GM21423 (cell line): ENCODE measurements around the gene FSTL4.

Source experiments
- ATAC-seq: cut with Tn5 transposase; IDR thresholded peaks from one replicate; pipeline ENCODE4 v1.9.1; 2021; ENCODE audit warnings: mild to moderate bottlenecking, moderate library complexity; ENCODE audit not compliant: unreplicated experiment

The FSTL4 gene

DNA sequence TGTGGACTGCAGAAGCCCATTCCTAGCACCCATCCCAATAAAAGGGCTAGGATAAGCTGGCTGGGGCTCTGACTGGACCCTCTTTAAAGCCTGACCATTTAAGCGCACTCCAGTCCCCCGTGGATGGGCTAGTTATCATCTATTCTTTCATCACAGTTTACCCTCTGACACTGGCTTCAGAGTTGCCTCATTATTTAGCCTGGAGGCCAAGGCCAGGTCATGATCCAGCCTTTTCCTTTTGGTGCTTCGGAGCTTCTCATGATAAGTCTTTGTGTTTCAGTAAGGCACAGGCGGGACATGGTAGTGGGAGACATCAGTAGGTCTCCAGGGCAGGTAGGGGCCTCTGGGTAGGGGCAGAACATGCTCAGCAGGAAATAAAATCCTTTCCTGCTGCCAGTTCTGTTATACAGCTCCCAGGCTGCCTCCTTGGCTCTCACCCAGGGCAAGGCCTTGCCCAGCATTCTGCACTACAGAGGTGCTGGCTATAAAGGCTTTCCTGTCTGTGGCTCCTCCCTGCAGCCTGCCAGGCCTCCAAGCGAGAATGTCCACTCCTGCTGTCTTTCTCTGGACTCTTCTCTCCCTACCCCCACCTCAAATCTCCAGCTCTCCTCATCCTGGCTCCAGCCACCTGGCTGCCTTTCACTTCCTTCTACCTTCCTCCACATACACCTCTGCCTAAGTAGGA is 128.8 kb downstream of the FSTL4 start:
- no peak for ATAC-seq

DNA sequence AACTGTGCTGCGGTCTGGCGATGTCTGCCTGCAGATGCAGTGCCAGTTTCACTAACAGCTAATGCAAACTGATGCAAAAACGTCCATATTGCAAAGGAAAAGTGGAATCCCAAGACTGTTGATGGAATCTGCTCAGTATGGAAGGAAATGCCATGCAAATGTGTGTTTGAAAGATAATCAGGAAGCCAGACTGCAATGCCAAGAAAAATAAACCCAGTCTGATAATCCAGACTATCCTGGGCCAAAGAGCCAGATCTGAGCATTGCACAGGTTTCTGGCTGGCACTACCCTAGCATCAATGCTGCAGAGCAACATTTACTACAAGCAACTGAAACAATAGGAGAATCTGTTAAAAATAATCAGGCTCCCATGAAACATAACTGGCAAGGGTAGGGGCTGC is 130.3 kb downstream of the FSTL4 start:
- no peak for ATAC-seq

DNA sequence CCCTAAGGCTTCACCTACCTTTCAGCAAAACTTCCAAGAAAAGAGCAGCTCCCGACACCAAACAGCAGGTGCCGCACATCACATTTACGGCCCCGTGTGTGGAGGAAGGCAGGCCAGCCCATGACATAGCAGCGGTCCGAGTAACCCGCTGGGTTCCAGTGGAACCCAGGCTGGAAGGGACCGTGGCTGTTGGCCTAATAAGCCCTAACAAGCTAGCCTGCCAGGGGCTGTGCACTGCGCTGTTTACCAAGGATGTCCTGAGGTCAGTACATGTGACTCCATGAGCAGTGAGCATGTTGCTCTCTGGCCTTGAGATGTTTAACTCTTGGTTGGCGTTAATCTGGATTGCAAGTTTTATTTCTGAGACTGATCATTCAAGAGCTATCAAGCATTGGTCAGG is 131.5 kb downstream of the FSTL4 start:
- no peak for ATAC-seq

DNA sequence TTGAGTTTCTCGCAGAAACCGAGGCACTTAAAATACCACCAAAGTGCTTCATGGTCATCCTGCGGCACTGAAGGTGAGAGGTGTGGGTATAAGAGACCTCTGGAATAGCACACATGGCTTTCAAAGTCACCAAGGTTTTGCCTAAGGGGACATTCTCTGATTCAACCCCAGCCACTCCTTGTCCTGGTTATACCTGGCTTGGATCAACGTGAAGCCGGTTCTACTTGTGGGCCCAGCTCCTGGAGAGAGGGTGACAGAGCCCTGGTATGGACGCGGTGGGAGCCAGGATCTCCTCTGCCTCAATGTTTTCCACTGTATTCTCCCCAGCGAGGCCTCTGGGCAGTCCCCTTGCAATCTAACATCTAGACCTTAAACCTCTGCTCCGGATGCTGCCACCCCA is 132.0 kb downstream of the FSTL4 start:
- ATAC-seq, result no peak

DNA sequence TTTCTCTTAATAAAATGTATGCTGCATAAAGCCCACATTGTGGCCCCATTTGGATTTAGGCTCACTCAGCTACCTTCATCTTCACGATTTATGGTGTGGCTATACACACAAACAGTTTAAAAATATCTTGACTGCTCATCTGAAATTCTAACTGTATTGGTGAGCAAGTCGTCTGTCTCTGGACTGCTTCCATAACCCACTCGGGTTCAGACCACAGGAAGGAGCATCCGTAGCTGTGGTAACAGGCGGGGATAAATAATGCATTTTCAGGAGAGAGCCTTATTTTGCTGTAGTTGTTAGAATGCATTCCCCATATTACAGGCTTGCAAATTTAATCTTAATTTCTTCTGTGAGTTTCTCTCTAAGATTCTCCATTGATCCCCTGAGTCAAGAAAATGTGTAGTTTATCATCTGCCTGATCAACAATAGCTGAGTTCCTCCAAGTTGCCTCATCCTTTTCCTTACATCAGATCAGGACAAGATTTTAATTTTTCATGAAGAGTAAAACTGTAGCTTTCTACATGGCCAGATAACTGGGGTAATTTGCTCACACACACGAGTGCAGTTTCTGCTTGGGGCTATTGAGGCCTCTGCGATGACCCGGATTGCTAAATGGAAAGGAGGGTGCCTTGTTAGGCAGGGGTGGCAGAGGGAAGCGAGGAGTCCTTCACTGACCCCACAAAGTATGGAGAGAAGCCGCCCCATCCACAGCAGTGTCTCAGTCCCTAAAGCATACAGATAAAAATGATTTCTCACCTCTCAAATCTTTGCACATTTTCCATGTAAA is 133.9 kb downstream of the FSTL4 start:
- no peak for ATAC-seq

DNA sequence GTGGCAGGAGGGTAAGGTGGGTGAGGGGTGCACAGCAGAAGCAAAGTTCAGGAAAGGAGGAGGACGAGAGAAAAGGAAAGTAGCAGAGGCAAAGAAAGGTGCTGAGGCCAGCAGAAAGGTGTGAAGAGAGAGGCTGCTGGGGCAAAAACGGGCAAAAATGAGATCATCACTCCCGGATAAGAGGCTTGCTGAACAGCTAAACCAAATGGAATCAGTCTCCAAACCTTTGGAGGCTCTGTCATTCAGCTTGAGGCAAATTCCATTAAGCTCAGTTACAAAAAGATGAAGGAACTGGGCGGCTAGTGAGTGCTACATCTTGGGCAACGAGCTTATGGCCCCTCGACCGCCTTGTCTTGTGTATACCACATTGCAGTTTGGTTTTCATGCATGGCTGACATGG is 136.4 kb downstream of the FSTL4 start:
- ATAC-seq, result no peak

DNA sequence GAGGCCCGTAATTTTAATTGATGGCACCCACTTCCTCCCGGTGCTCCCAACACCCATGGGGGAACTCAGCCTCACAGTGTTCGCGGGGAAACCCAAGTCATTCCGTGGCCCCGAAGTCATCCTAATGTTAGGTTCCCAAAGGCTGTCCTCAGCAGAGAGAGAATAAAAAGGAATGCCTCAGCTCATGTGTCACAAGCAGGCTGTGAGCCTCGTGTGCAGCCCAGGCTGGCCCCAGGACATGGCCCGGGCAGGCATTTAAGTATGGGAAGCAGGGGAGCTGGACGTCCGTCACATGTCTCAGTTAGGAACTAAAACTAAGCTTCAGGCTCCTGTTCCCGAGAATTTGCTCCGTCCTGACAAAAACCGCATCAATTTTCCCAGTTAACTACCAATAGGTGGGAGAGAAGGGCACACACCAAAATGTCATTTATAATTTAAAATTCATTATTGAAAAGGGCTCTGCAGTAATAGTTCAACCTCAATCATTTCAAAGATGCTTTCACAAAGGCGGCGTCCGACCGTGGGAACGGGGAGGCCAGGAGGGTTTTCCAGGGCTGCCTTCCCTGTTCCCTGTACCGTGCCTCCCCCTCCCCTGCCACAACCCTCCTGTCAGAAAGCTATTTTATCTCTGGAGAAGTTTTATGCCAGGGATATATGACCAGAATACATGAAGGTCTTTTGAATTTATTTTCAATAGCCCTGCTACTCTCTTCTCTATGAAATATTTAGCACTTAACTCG is 137.3 kb downstream of the FSTL4 start:
- no peak for ATAC-seq

DNA sequence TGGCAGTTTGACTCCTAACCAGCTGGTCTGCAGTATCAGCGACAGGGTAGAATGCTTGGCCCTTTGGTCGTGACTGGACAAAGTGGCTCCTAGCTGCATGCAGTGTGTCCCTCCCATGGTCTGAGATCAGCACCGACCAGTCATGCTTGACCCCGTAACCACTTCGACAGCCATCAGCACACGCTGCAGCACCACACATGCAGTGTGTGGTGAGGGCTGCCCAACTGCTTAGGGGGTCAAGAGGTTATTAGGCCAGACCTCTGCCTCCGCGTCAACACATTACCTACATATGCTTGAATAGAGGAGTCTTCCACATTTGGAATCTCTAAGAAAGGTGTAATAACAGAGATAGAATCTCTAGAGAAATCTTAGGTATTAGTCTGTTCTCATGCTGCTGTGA is 139.1 kb downstream of the FSTL4 start:
- no peak for ATAC-seq

DNA sequence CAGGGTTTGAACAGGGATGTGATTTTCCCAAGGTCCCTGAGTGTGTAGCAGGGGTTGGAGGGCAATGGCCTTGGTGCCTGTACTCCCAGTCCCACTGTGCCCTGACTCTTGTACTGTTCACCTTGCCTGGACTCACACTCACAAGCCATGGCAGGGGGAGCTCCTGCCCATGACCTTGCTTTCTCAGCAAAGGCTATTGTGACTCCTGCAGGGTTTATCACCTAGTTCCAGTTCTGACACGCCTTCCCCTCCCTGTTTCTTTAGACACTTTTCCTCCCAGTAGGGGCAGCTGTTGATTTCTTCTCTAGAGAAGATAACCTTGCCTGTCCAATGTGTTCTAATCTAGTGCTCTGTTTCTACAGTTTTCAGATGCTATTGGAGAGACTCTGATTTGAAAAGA is 139.5 kb downstream of the FSTL4 start:
- no peak for ATAC-seq

DNA sequence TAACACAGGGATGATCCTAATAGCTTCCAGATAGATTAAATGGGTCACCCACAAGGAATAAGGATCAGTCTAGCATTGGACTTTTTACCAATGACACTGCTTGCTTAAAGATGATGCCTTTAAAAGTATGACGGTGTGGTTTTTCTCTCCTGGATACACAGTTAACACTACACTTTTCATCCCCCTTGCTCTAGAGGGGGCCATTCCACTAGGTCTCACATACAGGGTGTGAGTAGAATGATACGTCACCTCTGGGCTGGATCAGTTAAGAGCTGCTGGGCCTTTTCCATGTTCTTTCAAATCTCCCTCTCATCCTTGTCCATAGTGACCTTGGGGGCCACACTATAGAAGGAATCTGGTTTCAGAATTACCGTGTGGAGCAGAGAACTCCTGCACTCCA is 140.6 kb downstream of the FSTL4 start:
- no peak for ATAC-seq

DNA sequence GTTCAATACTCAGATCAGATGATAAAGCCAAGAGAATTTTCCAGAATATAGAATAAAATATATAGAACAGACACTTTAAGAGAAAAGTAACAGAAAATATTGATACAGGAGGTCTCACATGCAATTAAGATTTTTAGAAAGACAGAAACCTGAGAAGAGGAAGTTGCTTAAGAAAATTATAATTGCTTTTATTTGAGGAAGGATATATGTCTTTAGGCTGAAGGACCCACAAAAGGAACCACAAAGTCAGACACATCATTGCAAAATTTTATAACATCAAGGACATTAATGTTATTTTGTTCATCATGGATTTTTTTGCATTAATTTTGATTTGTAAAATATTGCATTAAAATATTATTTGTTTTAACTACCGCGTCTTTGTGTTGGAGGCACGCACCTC is 141.5 kb downstream of the FSTL4 start:
- no peak for ATAC-seq

DNA sequence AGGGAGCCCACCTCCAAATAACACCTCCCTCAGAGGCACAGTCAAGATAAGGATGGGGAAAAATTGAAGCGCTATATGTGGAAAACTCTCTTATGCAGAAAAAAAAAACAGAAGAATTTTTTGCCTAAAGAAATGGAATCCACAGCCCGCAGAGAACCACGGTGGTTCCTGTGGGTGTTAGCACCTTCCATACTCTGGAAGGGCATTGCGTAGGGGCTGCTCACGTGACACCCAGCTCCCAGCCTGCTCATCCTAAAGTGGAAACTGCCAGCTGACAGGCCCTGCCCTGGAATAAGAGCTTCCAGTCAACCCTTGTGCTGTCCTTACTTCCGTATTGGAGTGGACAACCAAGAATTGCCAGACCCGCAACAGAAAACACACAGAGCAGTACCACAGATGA is 142.5 kb downstream of the FSTL4 start:
- ATAC-seq, result no peak

DNA sequence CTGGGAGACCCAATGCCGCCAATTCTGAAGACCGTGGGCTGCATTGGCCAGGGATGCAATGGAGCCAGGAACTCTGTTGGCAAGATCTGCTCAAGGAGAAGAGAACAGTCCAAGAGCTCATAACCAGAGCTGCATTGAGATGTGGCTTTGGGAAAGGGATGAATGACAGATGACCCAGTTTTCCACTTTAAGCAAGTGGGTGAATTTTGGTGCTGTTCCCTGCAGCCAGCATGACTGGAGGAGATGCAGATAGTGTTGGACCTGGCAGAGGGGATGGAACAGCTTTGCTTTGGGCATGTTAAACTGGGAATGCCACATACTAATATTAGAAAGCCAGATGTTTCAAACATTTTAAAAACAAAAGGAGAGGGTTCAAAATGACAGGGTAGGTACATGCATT is 143.1 kb downstream of the FSTL4 start:
- ATAC-seq, result no peak

DNA sequence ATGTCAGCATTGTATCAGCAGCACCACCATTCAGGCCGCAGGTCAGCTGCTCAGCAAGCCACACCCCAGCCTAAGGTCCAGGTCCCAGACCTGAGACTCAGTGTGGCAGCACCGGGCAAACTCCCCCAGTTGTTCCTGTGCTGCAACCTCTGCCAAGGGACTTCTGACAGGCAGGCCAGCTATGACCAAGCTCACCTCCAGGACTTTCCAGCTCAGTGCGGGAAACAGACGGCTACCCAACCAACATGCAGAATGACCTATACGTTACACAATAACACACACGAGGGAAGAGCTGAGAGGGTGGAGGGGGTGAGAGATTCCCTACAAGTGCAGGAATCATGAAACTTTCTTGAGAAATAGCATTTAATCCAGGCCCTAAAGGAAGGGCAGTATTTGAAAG is 143.7 kb downstream of the FSTL4 start:
- ATAC-seq, result no peak

DNA sequence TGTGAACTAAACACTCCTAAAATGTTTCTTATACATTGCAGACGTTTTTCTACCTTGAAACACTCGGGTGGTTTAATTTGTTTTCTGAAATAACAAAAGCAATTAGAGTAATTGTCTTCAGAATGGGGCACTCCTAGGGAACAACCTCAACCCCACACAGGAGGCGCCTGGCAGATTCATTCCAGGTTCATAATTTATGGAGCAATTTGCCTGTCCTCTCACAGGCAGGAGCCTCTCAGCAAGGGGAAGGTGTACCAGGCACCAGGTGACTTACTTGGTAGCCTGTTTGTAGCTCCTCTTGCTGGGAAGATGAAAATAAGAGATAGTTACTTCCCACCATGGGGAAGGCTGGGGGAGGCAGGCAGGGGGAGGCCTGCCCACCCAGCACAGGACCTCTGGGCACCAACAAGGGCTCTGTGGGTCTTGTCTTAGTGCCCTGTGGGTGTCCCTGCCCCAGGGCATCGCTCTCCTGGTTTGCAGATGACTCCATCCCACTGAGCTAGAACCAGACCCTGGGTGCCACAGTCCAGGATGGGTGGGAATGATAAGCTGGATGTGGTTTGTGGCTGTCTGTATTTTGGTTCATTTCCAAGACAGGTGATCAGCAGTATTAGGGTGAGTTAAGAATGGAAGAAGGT is 144.4 kb downstream of the FSTL4 start:
- ATAC-seq, result no peak

DNA sequence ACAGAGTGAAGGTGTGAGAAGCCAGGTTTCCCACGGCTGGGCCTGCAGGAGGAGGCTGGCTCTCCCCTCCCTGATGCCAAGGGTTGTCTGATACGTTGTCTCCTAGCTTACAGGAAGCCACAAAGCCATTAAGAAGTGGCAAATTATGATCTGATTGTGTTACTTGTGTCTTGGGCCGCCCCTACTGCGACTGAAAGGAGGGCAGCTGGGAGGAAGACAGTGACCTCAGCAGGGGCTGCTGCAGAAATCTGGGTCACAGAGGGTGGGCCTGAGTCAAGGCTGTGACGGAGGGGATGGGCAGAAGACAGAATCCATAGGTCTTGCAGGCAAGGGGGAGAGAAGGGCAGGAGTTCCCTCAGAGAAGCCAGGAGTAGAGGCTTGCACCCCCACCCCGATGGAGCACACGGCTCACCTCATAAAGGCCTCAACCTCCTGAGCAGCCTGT is 145.0 kb downstream of the FSTL4 start:
- no peak for ATAC-seq

DNA sequence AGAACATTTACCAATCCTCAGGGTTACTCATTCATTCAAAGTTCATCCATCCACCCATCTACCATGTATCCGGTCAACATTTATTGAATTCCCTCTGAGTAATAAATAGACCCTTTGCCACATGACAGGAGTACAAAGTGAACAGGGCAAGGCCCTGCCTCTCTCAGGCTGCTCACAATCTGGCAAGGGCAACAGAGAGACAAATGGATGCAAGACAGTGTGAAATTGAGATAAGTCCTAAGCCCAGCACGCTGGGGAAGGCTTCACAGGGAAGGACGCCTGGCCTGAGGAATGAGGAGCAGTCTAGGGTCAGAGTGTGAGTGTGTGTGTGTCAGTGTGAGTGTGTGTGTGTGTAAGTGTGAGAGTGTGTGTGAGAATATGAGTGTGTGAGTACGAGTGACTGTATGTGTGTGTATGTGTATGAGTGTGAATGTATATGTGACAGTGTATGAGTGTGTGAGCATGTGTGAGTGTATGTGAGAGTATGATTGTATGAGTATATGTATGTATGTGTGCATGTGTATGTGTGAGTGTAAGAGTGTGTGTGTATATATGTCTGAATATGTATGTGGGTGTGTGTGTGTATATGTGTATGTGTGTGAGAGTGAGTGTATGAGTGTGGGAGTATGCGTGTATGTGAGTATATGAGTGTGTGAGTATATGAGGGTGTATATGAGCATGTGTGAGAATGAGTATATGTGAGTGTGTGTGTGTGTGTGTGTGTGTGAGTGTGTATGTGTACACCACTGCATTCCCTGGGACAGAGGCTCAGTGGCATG is 145.6 kb downstream of the FSTL4 start:
- ATAC-seq, result no peak

DNA sequence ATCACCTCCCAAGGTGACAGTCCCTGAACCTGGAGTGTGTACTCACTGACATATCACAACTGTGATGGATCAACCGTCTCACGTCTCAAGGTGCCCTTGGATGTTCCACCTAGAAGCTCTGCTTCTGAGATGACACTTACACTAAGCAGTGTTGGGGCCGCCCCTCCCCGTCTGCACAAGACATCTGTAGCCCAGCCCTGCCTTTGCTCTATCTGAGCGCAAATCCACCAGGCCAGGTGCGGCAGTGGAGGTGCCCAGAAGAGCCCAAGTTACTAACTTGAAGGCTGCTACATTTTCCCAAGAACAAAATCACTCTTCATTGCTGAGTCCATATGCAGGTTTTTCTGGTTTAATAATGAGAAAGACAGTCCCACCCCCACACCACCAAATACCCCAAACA is 148.3 kb downstream of the FSTL4 start:
- ATAC-seq, result no peak

DNA sequence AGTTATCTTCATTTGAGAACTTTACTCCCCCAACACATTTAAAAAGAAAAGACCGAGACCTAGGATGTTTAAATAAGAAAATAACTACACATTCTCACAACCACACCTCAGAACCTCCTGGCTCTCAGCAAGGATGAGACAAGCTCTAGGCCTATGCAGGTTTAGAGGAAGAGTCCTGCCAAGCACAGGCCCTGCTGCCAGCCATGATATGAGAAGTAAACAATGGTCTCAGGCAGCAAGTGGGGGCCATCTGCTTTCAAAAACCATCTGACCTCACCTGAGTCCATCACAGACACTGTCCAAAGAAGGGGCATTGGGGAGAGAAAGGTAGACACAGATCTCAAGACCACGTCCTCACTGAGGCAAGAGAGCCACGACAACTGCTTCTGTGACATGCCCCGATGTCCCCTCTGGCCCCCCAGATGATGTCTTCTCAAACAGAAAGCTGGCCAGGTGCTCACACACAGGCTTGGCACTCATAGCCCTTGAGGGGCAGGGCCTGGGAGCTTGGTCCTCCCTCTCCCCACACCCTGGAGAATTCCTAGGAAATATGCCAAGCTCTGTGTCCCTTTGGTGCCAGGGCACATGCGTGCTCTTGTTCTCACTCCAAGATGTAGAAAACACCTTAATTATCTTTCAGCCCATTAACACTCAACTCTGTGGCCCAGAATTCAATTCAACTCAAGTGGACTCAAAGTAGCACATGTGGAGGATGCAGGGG is 150.4 kb downstream of the FSTL4 start:
- ATAC-seq, result no peak

DNA sequence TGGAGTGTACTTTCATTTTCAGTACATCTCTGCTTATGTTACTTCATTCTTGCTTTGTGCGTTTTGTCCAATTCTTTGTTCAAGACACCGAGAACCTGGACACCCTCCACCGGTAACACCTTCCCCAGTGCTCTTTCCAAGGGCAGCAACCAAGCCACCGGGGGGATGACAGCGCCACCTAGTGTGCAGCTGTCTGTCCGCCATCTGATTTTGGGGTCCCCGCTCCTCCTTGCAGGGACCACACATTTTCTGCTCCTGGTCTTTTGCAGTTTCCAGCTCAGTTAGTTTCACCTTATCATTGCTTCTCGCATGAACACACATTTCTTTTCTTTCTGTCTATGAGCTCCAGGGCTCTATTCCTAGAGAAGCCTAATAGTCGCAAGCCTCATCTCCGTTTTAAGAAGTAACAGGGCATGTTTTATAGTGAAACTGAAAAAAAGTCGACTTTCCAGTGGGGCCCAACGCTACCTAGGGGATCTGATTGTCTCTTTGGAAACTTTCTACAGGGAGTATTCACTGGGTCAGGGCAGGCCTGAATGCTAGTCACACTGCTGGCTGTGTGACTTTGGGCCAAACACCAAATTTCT is 152.1 kb downstream of the FSTL4 start:
- ATAC-seq, result no peak
